Adipose tissue (tissue), 3 donors: ENCODE measurements around the gene ZNF277. TPM values are rescaled to one million over a fixed set of nuclear protein-coding genes. Genes with fewer than 3 reads are reported as not detected.

Experiments
- polyA plus RNA-seq, 3 donors: library from polyadenylated mRNA; stranded (reverse); fragments of 200-250 nt; gene quantifications; one replicate each; pipeline ENCODE4 v1.2.3, GENCODE V29; 2013
- donor health status: healthy with polysubstance abuse.
- donor health status: Bipolar disorder and iron deficiency.
- donor health status: healthy.

The ZNF277 gene
- polyA plus RNA-seq, 3 donors = 10.5 to 18.6 (median 15.0) TPM

Other genes starting within 250 kb of the ZNF277 start
- 1 to 10 TPM; 3.0 to 9.7 (median 7.6) TPM for gene DOCK4, start 296 bp upstream of the ZNF277 start, polyA plus RNA-seq
- 10 to 100 TPM; 40.9 to 91.6 (median 41.7) TPM for gene IFRD1, start 243.8 kb downstream of the ZNF277 start, polyA plus RNA-seq